GM19397 (cell line): ENCODE data around the gene TLR7.
A peak's percentile ranks its signal among the peaks of the same experiment; 100 is the strongest.

Experiments used
- ATAC-seq: cut with Tn5 transposase; IDR thresholded peaks from one replicate; pipeline ENCODE4 v1.9.1; 2021; ENCODE audit warnings: mild to moderate bottlenecking, moderate library complexity; ENCODE audit not compliant: unreplicated experiment

The TLR7 gene

GRCh38 chrX:12890467-12890866, 23.6 kb downstream of the TLR7 start:
- ATAC-seq = peak; percentile 54

- ATAC-seq = no peak
These were observed 24.3 kb downstream of the TLR7 start for GRCh38 chrX:12891171-12891570.

- ATAC-seq = peak; percentile 73
These were observed 25.1 kb downstream of the TLR7 start for GRCh38 chrX:12891915-12892506.

GRCh38 chrX:12892716-12893115, 25.8 kb downstream of the TLR7 start:
- ATAC-seq = no peak

GRCh38 chrX:12894074-12895030, 27.5 kb downstream of the TLR7 start:
- no peak for ATAC-seq

GRCh38 chrX:12895866-12896265, 29.0 kb downstream of the TLR7 start:
- ATAC-seq = no peak

- ATAC-seq = no peak
These were observed 30.1 kb downstream of the TLR7 start for GRCh38 chrX:12896935-12897334.

- no peak for ATAC-seq
These were observed 31.2 kb downstream of the TLR7 start for GRCh38 chrX:12898073-12898472.

GRCh38 chrX:12899506-12899905, 32.6 kb downstream of the TLR7 start:
- no peak for ATAC-seq

- no peak for ATAC-seq
These were observed 34.6 kb downstream of the TLR7 start for GRCh38 chrX:12901486-12901885.

- ATAC-seq = no peak
These were observed 36.8 kb downstream of the TLR7 start for GRCh38 chrX:12903646-12904045.

- no peak for ATAC-seq
These were observed 39.3 kb downstream of the TLR7 start, which contains the start of gene TLR8 for GRCh38 chrX:12906046-12906761. TLR8 (plus strand) TSS chrX:12906620; CDS start chrX:12906707, 87 bp downstream.

GRCh38 chrX:12910423-12911121, 43.7 kb downstream of the TLR7 start:
- no peak for ATAC-seq

- ATAC-seq = no peak
These were observed 44.2 kb downstream of the TLR7 start for GRCh38 chrX:12911122-12911470.

- no peak for ATAC-seq
These were observed 46.1 kb downstream of the TLR7 start for GRCh38 chrX:12912791-12913482.

GRCh38 chrX:12917753-12918152, 50.9 kb downstream of the TLR7 start:
- no peak for ATAC-seq

GRCh38 chrX:12919051-12919450, 52.2 kb downstream of the TLR7 start:
- no peak for ATAC-seq

GRCh38 chrX:12919620-12920019, 52.7 kb downstream of the TLR7 start:
- no peak for ATAC-seq

GRCh38 chrX:12920990-12921389, 54.1 kb downstream of the TLR7 start:
- ATAC-seq = no peak

- ATAC-seq = no peak
These were observed 55.2 kb downstream of the TLR7 start for GRCh38 chrX:12921886-12922598.
